ENCODE measurements around the gene PTPN1.

PTPN1 gene

GRCh38 chr20:50528804-50529351, 18.7 kb downstream of the PTPN1 start:
- DNase-seq (ENCODE audit: low read depth, low spot score), result no peak
- H3K4me3 ChIP-seq (ENCODE audit: low read depth, low read length), result no peak overlapping the region
- TF ChIP-seq CTCF (IDR thresholded peaks at IDR 0.05; ENCODE audit: low read depth, low read length), result no peak
- in situ Hi-C loops (cut with HindIII; ENCODE audit: low sequenced_read_pairs), result no loop called here

GRCh38 chr20:50532221-50532620, 22.0 kb downstream of the PTPN1 start:
- no peak overlapping the region for H3K4me3 ChIP-seq (ENCODE audit: low read depth, low read length)
- TF ChIP-seq CTCF (IDR thresholded peaks at IDR 0.05; ENCODE audit: low read depth, low read length), result no peak

GRCh38 chr20:50533061-50533460, 22.9 kb downstream of the PTPN1 start:
- no peak overlapping the region for H3K4me3 ChIP-seq (ENCODE audit: low read depth, low read length)
- in situ Hi-C loops (cut with HindIII; ENCODE audit: low sequenced_read_pairs), result no loop called here
- TF ChIP-seq CTCF (IDR thresholded peaks at IDR 0.05; ENCODE audit: low read depth, low read length), result no peak
- no peak for DNase-seq (ENCODE audit: low read depth, low spot score)

More at GRCh38 chr20:50532221-50532620, 22.0 kb downstream of the PTPN1 start:
- DNase-seq (ENCODE audit: low read depth, low spot score), result no peak
- in situ Hi-C loops (cut with HindIII; ENCODE audit: low sequenced_read_pairs), result no loop called here

- no peak overlapping the region for H3K4me3 ChIP-seq (ENCODE audit: low read depth, low read length)
- DNase-seq (ENCODE audit: low read depth, low spot score), result no peak
- in situ Hi-C loops (cut with HindIII; ENCODE audit: low sequenced_read_pairs), result no loop called here
- no peak for TF ChIP-seq CTCF (IDR thresholded peaks at IDR 0.05; ENCODE audit: low read depth, low read length)
These were observed 23.3 kb downstream of the PTPN1 start for GRCh38 chr20:50533464-50533863.

GRCh38 chr20:50534567-50534966, 24.4 kb downstream of the PTPN1 start:
- in situ Hi-C loops (cut with HindIII; ENCODE audit: low sequenced_read_pairs), result no loop called here
- no peak for TF ChIP-seq CTCF (IDR thresholded peaks at IDR 0.05; ENCODE audit: low read depth, low read length)
- H3K4me3 ChIP-seq (ENCODE audit: low read depth, low read length), result no peak overlapping the region
- DNase-seq (ENCODE audit: low read depth, low spot score), result peak; percentile 41

GRCh38 chr20:50535162-50535561, 25.0 kb downstream of the PTPN1 start:
- DNase-seq (ENCODE audit: low read depth, low spot score), result no peak
- in situ Hi-C loops (cut with HindIII; ENCODE audit: low sequenced_read_pairs), result no loop called here
- H3K4me3 ChIP-seq (ENCODE audit: low read depth, low read length), result no peak overlapping the region
- no peak for TF ChIP-seq CTCF (IDR thresholded peaks at IDR 0.05; ENCODE audit: low read depth, low read length)

GRCh38 chr20:50536333-50536732, 26.1 kb downstream of the PTPN1 start:
- no peak for DNase-seq (ENCODE audit: low read depth, low spot score)

More at GRCh38 chr20:50536333-50536732, 26.1 kb downstream of the PTPN1 start:
- no peak overlapping the region for H3K4me3 ChIP-seq (ENCODE audit: low read depth, low read length)
- TF ChIP-seq CTCF (IDR thresholded peaks at IDR 0.05; ENCODE audit: low read depth, low read length), result no peak
- in situ Hi-C loops (cut with HindIII; ENCODE audit: low sequenced_read_pairs), result no loop called here

Data from astrocyte of the spinal cord (primary cell).